DOHH2 (cell line): ENCODE data around the gene RNU7-1.

ENCODE experiments used
- CTCF ChIP-seq: fragments of 200-600 bp; sonication (generic); IDR thresholded peaks from one replicate; pipeline ENCODE4 v1.5.1; 2014; ENCODE audit warnings: antibody characterized with exemption, mild to moderate bottlenecking, low read depth, low read length; ENCODE audit not compliant: poor library complexity, severe bottlenecking
- EZH2phosphoT487 ChIP-seq: fragments of 200-600 bp; sonication (generic); IDR thresholded peaks from 2 replicates; pipeline ENCODE4 v1.6.1; 2017; ENCODE audit warnings: borderline replicate concordance, mild to moderate bottlenecking, antibody characterized with exemption, low read length, moderate library complexity, mixed read lengths

DNA sequence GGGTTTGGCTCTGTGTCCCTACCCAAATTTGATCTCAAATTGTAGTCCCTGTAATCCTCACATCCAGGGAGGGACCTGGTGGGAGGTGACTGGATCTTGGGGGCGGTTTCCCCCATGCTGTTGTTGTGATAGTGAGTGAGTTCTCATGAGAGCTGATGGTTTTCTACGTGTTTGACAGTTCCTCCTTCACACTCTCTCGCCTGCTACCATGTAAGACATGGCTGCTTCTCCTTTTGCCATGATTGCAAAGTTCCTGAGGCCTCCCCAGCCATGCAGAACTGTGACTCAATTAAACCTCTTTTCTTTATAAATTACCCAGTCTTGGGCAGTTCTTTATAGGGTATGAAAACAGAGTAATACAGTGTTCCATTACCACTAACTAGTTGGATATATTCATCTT, 49.3 kb upstream of the RNU7-1 start:
- TF ChIP-seq CTCF, result no peak
- no peak for TF ChIP-seq EZH2phosphoT487
